ENCODE results near the gene RANBP2. TPM values are rescaled to one million over a fixed set of nuclear protein-coding genes. Genes with fewer than 3 reads are reported as not detected.
"Not testable (repeated sequence)": the region's sequence is repeated elsewhere in the genome, so short reads cannot be mapped to it uniquely, and the experiment has no call there.

RANBP2 gene
- total RNA-seq, 1 experiment from 2014 or later: 90.4 TPM

DNA sequence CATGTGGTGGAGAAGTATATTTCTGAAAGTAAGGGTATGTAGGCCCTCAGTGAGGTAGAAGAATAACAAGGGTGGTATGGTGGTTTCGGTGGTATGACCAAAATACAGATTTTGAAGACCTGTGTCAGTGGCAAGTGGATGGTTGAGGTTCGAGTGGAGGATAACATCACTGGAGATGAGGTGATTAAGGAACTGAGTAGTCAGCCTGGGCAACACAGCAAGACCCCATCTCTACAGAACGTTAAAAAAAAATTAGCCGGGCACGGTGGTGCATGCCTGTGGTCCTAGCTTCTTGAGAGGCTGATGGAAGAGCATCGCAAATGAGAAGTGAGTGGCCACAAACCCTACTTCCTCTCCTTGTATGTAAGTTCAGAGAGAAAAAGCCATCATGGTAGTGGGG is 15.4 kb downstream of the RANBP2 start:
- H3K4me1 Mint-ChIP-seq; ATAC-seq; CTCF ChIA-PET; POLR2A ChIA-PET; H3K4me3 Mint-ChIP-seq; DNase-seq (ENCODE audit: low spot score); H3K27ac Mint-ChIP-seq; H3K9me3 Mint-ChIP-seq; H3K27me3 Mint-ChIP-seq (ENCODE audit: low read depth): not testable (repeated sequence)
- H3K36me3 Mint-ChIP-seq: peaks cover 50% of the 10 kb centered on the region
- TF ChIP-seq ZNF121 (CRISPR knock-in tag; IDR thresholded peaks at IDR 0.05): peak; percentile 51; the same call in 1 of the 2 replicates

DNA sequence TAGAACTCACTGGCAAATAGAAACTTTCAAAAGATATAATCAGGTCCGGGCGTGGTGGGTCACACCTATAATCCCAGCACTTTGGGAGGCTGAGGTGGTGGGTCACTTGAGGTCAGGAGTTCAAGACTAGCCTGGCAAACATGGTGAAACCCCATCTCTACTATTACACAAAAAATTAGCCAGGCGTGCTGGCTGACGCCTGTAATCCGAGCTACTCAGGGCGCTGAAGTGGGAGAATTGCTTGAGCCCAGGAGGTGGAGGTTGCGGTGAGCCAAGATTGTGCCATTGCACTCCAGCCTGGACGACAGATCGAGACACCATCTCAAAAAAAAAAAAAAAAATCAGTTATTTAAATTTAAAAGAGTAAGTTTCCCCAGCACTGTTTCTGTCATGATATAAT is 38.7 kb downstream of the RANBP2 start:
- H3K4me1 Mint-ChIP-seq; H3K9me3 Mint-ChIP-seq; H3K27ac Mint-ChIP-seq; DNase-seq (ENCODE audit: low spot score); H3K4me3 Mint-ChIP-seq; ATAC-seq; POLR2A ChIA-PET; H3K27me3 Mint-ChIP-seq (ENCODE audit: low read depth); CTCF ChIA-PET: not testable (repeated sequence)
- H3K36me3 Mint-ChIP-seq: peaks cover 32% of the 10 kb centered on the region

DNA sequence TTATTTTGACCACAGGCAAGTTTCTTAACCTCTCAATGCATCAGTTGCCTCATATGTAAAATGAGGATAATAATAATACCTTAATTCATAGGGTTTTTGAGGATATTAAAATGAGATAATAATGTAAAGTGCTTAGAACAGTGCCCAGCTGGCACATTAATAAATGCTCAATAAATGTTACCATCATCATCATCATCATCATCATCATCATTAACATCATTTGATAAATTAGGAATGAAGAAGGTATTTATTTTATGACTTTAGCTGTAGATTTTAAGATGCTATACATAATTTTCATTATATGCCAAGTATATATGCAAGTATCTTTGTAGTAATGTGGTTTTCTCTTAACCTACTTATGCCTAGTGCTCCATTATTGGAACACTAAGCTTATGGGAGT is 43.3 kb downstream of the RANBP2 start:
- H3K4me1 Mint-ChIP-seq; ATAC-seq; H3K4me3 Mint-ChIP-seq; DNase-seq (ENCODE audit: low spot score); POLR2A ChIA-PET; CTCF ChIA-PET; H3K9me3 Mint-ChIP-seq; H3K27ac Mint-ChIP-seq; H3K27me3 Mint-ChIP-seq (ENCODE audit: low read depth): not testable (repeated sequence)
- peaks cover 44% of the 10 kb centered on the region for H3K36me3 Mint-ChIP-seq

- H3K4me3 Mint-ChIP-seq; ATAC-seq; H3K4me1 Mint-ChIP-seq; POLR2A ChIA-PET; H3K9me3 Mint-ChIP-seq; H3K27ac Mint-ChIP-seq; DNase-seq (ENCODE audit: low spot score); H3K27me3 Mint-ChIP-seq (ENCODE audit: low read depth); CTCF ChIA-PET: not testable (repeated sequence)
- H3K36me3 Mint-ChIP-seq: peaks cover 54% of the 10 kb centered on the region
These were observed 47.4 kb downstream of the RANBP2 start for GRCh38 chr2:108766671-108767070.

DNA sequence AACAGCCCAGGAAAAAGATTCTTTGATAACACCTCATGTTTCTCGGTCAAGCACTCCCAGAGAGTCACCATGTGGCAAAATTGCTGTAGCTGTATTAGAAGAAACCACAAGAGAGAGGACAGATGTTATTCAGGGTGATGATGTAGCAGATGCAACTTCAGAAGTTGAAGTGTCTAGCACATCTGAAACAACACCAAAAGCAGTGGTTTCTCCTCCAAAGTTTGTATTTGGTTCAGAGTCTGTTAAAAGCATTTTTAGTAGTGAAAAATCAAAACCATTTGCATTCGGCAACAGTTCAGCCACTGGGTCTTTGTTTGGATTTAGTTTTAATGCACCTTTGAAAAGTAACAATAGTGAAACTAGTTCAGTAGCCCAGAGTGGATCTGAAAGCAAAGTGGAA is 48.6 kb downstream of the RANBP2 start:
- H3K4me3 Mint-ChIP-seq; H3K4me1 Mint-ChIP-seq; ATAC-seq; POLR2A ChIA-PET; H3K27ac Mint-ChIP-seq; CTCF ChIA-PET; H3K27me3 Mint-ChIP-seq (ENCODE audit: low read depth); H3K9me3 Mint-ChIP-seq; DNase-seq (ENCODE audit: low spot score): not testable (repeated sequence)
- peaks cover 60% of the 10 kb centered on the region for H3K36me3 Mint-ChIP-seq

GRCh38 chr2:108776475-108776874 is 57.2 kb downstream of the RANBP2 start:
- ChIA-PET POLR2A (interaction anchor here (0.5 kb wide), 1 partner anchor 46 kb away, joined by 4 read pairs; no protein-coding TSS in a partner anchor), CTCF (no interaction called here)
- H3K9me3 Mint-ChIP-seq: no peaks in the 10 kb centered on the region
- DNase-seq (ENCODE audit: low spot score): no peak
- H3K27ac Mint-ChIP-seq: no peak overlapping the region
- no peak for ATAC-seq
- H3K27me3 Mint-ChIP-seq (ENCODE audit: low read depth): no peaks in the 10 kb centered on the region; the same call in 1 of the 2 replicates
- peaks cover 65% of the 10 kb centered on the region for H3K36me3 Mint-ChIP-seq
- H3K4me1 Mint-ChIP-seq: no peaks in the 10 kb centered on the region
- H3K4me3 Mint-ChIP-seq: no peak overlapping the region
- TF ChIP-seq E2F4 (CRISPR knock-in tag; IDR thresholded peaks at IDR 0.05; ENCODE audit: borderline replicate concordance, low read depth): no peak
- TF ChIP-seq MAX (CRISPR knock-in tag; IDR thresholded peaks at IDR 0.05): no peak
- TF ChIP-seq NFE2L1 (CRISPR knock-in tag; IDR thresholded peaks at IDR 0.05): no peak
- no peak for TF ChIP-seq JAZF1 (CRISPR knock-in tag; IDR thresholded peaks at IDR 0.05)
- TF ChIP-seq AR (CRISPR knock-in tag; IDR thresholded peaks at IDR 0.05): no peak
- no peak for TF ChIP-seq ZNF138 (CRISPR knock-in tag; conservative IDR thresholded peaks at IDR 0.05)
- TF ChIP-seq, protein P1, sequence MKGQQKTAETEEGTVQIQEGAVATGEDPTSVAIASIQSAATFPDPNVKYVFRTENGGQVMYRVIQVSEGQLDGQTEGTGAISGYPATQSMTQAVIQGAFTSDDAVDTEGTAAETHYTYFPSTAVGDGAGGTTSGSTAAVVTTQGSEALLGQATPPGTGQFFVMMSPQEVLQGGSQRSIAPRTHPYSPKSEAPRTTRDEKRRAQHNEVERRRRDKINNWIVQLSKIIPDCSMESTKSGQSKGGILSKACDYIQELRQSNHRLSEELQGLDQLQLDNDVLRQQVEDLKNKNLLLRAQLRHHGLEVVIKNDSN (CRISPR knock-in tag; IDR thresholded peaks at IDR 0.05): no peak
- no peak for TF ChIP-seq TP53 (CRISPR knock-in tag; IDR thresholded peaks at IDR 0.05)
- no peak for TF ChIP-seq ZNF232 (CRISPR knock-in tag; IDR thresholded peaks at IDR 0.05)
- TF ChIP-seq NR3C1 (CRISPR knock-in tag; conservative IDR thresholded peaks at IDR 0.05; ENCODE audit: low read depth): no peak
- TF ChIP-seq ETV6 (CRISPR knock-in tag; IDR thresholded peaks at IDR 0.05): no peak
- TF ChIP-seq, protein P2, sequence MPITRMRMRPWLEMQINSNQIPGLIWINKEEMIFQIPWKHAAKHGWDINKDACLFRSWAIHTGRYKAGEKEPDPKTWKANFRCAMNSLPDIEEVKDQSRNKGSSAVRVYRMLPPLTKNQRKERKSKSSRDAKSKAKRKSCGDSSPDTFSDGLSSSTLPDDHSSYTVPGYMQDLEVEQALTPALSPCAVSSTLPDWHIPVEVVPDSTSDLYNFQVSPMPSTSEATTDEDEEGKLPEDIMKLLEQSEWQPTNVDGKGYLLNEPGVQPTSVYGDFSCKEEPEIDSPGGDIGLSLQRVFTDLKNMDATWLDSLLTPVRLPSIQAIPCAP (CRISPR knock-in tag; IDR thresholded peaks at IDR 0.05): no peak
- no peak for TF ChIP-seq FOXP1 (CRISPR knock-in tag; IDR thresholded peaks at IDR 0.05; ENCODE audit: borderline replicate concordance)
- no peak for TF ChIP-seq SMAD3 (CRISPR knock-in tag; IDR thresholded peaks at IDR 0.05; ENCODE audit: borderline replicate concordance)
- TF ChIP-seq, protein P3, sequence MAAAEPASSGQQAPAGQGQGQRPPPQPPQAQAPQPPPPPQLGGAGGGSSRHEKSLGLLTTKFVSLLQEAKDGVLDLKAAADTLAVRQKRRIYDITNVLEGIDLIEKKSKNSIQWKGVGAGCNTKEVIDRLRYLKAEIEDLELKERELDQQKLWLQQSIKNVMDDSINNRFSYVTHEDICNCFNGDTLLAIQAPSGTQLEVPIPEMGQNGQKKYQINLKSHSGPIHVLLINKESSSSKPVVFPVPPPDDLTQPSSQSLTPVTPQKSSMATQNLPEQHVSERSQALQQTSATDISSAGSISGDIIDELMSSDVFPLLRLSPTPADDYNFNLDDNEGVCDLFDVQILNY (CRISPR knock-in tag; IDR thresholded peaks at IDR 0.05): no peak
